HEK293 (cell line): ENCODE data around the gene TULP1.
A peak's percentile ranks its signal among the peaks of the same experiment; 100 is the strongest.

ENCODE experiments used
- CTCF ChIA-PET: fragments of 350-600 bp; formaldehyde crosslinking; extraction: SDS; loops from one replicate; lab custom pipeline; 2021; ENCODE audit warnings: antibody characterized with exemption; lab: Yijun Ruan, JAX
- POLR2A ChIA-PET: fragments of 300-600 bp; formaldehyde crosslinking; extraction: SDS; loops from one replicate; lab custom pipeline; 2020; ENCODE audit warnings: antibody characterized with exemption, inconsistent platforms; lab: Yijun Ruan, JAX
- H3K27ac ChIP-seq: fragments of 200-500 bp; sonication (Bioruptor generic); 2 replicates; pipeline ENCODE4 v1.5.1; 2014; ENCODE audit warnings: low read depth, low read length, control low read depth, inconsistent platforms; ENCODE audit errors: extremely low read depth
- H3K36me3 ChIP-seq, 2 experiments: fragments of 200-500 bp in 1 of 2; sonication (Bioruptor generic) in 1 of 2; 1 replicate in 1 of 2; 2 replicates in 1 of 2; pipeline ENCODE4 v1.5.1; 2014 to 2017; ENCODE audit warnings: inconsistent platforms in 2 of 2, low read length in 2 of 2; ENCODE audit not compliant: control insufficient read depth in 2 of 2, insufficient read depth in 1 of 2
- H3K4me1 ChIP-seq: fragments of 200-500 bp; sonication (Bioruptor generic); 2 replicates; pipeline ENCODE4 v1.5.1; 2014; ENCODE audit warnings: mild to moderate bottlenecking, low read length, inconsistent platforms; ENCODE audit not compliant: control insufficient read depth, insufficient read depth
- H3K4me3 ChIP-seq: 2 replicates; pipeline ENCODE4 v1.5.1; 2011; ENCODE audit warnings: low read depth, mild to moderate bottlenecking, control low read depth, low read length, moderate library complexity
- H3K9me3 ChIP-seq: fragments of 200-500 bp; sonication (Bioruptor generic); 2 replicates; pipeline ENCODE4 v1.5.1; 2014; ENCODE audit warnings: low read depth, low read length, inconsistent platforms; ENCODE audit not compliant: control insufficient read depth, insufficient read depth
- BCL11B ChIP-seq: fragments of 450-650 bp; formaldehyde crosslinking; IDR thresholded peaks from 2 replicates; pipeline ENCODE4 v1.5.1; 2016; ENCODE audit warnings: low read depth, missing biosample characterization, missing genetic modification characterization
- HOXC10 ChIP-seq: sonication (generic); formaldehyde crosslinking; IDR thresholded peaks from 2 replicates; pipeline ENCODE4 v1.8.1; 2023; ENCODE audit warnings: mild to moderate bottlenecking, missing genetic modification reagents
- KLF16 ChIP-seq: fragments of 450-650 bp; formaldehyde crosslinking; IDR thresholded peaks from 2 replicates; pipeline ENCODE4 v1.5.1; 2017; ENCODE audit warnings: missing biosample characterization, missing genetic modification characterization
- KLF7 ChIP-seq: fragments of 450-650 bp; formaldehyde crosslinking; IDR thresholded peaks from 2 replicates; pipeline ENCODE4 v1.5.1; 2016; ENCODE audit warnings: missing biosample characterization, missing genetic modification characterization, borderline replicate concordance
- OSR2 ChIP-seq: fragments of 450-650 bp; formaldehyde crosslinking; IDR thresholded peaks from 2 replicates; pipeline ENCODE4 v1.5.1; 2016; ENCODE audit warnings: missing biosample characterization, missing genetic modification characterization
- TRIM28 ChIP-seq: IDR thresholded peaks from 2 replicates; pipeline ENCODE4 v1.6.1; 2011; ENCODE audit warnings: low read length, control low read depth, borderline replicate concordance
- ZBTB44 ChIP-seq: fragments of 450-650 bp; IDR thresholded peaks from 2 replicates; pipeline ENCODE4 v1.5.1; 2018; ENCODE audit warnings: missing biosample characterization, mild to moderate bottlenecking, missing genetic modification characterization
- ZNF24 ChIP-seq: fragments of 450-650 bp; formaldehyde crosslinking; IDR thresholded peaks from 2 replicates; pipeline ENCODE4 v1.5.1; 2016; ENCODE audit warnings: missing biosample characterization, missing genetic modification characterization
- ZNF354C ChIP-seq: fragments of 450-650 bp; formaldehyde crosslinking; IDR thresholded peaks from 2 replicates; pipeline ENCODE4 v1.5.1; 2016; ENCODE audit warnings: missing biosample characterization, missing genetic modification characterization, low read depth, borderline replicate concordance
- ZNF366 ChIP-seq: fragments of 450-650 bp; formaldehyde crosslinking; conservative IDR thresholded peaks from 2 replicates; pipeline ENCODE4 v1.5.1; 2016; ENCODE audit warnings: missing biosample characterization, missing genetic modification characterization
- ZNF391 ChIP-seq: fragments of 450-650 bp; formaldehyde crosslinking; IDR thresholded peaks from 2 replicates; pipeline ENCODE4 v1.5.1; 2016; ENCODE audit warnings: low read depth, missing biosample characterization, missing genetic modification characterization, borderline replicate concordance
- ZNF394 ChIP-seq: fragments of 450-650 bp; formaldehyde crosslinking; IDR thresholded peaks from 2 replicates; pipeline ENCODE4 v1.5.1; 2016; ENCODE audit warnings: missing biosample characterization, missing genetic modification characterization, mild to moderate bottlenecking, moderate library complexity, borderline replicate concordance
- ZNF48 ChIP-seq: fragments of 450-650 bp; formaldehyde crosslinking; IDR thresholded peaks from 2 replicates; pipeline ENCODE4 v1.5.1; 2016; ENCODE audit warnings: missing biosample characterization, missing genetic modification characterization
- ZNF513 ChIP-seq: fragments of 450-650 bp; IDR thresholded peaks from 2 replicates; pipeline ENCODE4 v1.5.1; 2018; ENCODE audit warnings: missing biosample characterization, missing genetic modification characterization
- ZNF830 ChIP-seq: fragments of 450-650 bp; IDR thresholded peaks from 2 replicates; pipeline ENCODE4 v1.5.0; 2018; ENCODE audit warnings: missing biosample characterization, missing genetic modification characterization, low read depth, mild to moderate bottlenecking, moderate library complexity
- TF ChIP-seq, protein P1 (sequence below): fragments of 450-650 bp; formaldehyde crosslinking; IDR thresholded peaks from 2 replicates; pipeline ENCODE4 v1.5.1; 2016; ENCODE audit warnings: missing biosample characterization, missing genetic modification characterization
- TF ChIP-seq, protein P2 (sequence below): fragments of 450-650 bp; formaldehyde crosslinking; optimal IDR thresholded peaks from 2 replicates; pipeline ENCODE3; 2016; ENCODE audit warnings: missing biosample characterization, mild to moderate bottlenecking, missing genetic modification characterization
- TF ChIP-seq, protein P3 (sequence below): fragments of 450-650 bp; formaldehyde crosslinking; IDR thresholded peaks from 2 replicates; pipeline ENCODE4 v1.5.1; 2017; ENCODE audit warnings: missing biosample characterization, missing genetic modification characterization
- TF ChIP-seq, protein P4 (sequence below): fragments of 450-650 bp; formaldehyde crosslinking; IDR thresholded peaks from 2 replicates; pipeline ENCODE4 v1.5.1; 2016; ENCODE audit warnings: missing biosample characterization, missing genetic modification characterization

TULP1 gene

GRCh38 chr6:35510916-35511561, 1.7 kb downstream of the TULP1 start:
- Histone ChIP-seq H3K4me1 (no peaks in the 10 kb centered on the region), H3K36me3 (no peaks in the 10 kb centered on the region), H3K9me3 (no peaks in the 10 kb centered on the region), H3K4me3 (no peak overlapping the region), H3K27ac (no peak overlapping the region)
- ChIA-PET CTCF (no interaction called here), POLR2A (no interaction called here)
- TF ChIP-seq ZNF48 (tag by site-specific recombination) (no peak), ZNF513 (tag by site-specific recombination) (peak; percentile 80), ZNF366 (tag by site-specific recombination) (no peak), ZNF354C (tag by site-specific recombination) (no peak)
- TF ChIP-seq, protein P1, sequence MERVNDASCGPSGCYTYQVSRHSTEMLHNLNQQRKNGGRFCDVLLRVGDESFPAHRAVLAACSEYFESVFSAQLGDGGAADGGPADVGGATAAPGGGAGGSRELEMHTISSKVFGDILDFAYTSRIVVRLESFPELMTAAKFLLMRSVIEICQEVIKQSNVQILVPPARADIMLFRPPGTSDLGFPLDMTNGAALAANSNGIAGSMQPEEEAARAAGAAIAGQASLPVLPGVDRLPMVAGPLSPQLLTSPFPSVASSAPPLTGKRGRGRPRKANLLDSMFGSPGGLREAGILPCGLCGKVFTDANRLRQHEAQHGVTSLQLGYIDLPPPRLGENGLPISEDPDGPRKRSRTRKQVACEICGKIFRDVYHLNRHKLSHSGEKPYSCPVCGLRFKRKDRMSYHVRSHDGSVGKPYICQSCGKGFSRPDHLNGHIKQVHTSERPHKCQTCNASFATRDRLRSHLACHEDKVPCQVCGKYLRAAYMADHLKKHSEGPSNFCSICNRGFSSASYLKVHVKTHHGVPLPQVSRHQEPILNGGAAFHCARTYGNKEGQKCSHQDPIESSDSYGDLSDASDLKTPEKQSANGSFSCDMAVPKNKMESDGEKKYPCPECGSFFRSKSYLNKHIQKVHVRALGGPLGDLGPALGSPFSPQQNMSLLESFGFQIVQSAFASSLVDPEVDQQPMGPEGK (tag by site-specific recombination): no peak

DNA sequence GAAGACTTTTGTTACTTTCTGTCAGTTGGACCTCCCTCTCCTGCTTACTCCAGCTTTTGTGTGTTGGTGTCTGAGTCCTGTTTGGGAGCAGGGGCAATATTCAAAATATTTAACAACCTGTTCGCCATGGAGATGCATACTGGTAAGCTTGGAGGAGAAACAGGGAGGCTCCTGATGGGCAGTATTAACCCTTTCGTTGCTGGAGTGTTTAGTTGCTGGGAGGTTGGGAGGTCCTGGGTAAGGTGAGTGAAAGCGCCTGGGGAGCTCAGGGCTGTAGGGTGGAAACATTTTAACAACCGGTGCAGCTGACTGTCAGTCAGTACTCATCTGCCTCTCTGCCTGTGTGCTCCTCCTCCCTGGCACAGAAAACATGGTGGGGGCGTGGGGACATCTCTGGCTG, 4.2 kb downstream of the TULP1 start:
- H3K4me3 ChIP-seq: no peak overlapping the region
- ChIA-PET POLR2A (interaction anchor here (1.0 kb wide), 1 partner anchor 40 kb away, joined by 3 read pairs; the partner anchor contains the start of gene RPL10A), CTCF (interaction anchor here (0.5 to 2.1 kb wide), 4 partner anchors 15 to 243 kb away, joined by 3 to 8 read pairs (median 4); no protein-coding TSS in a partner anchor)
- H3K4me1 ChIP-seq: no peaks in the 10 kb centered on the region
- no peaks in the 10 kb centered on the region for H3K36me3 ChIP-seq
- no peak overlapping the region for H3K27ac ChIP-seq
- TF ChIP-seq KLF7 (tag by site-specific recombination) (no peak), ZNF366 (tag by site-specific recombination) (no peak), ZNF391 (tag by site-specific recombination) (no peak), ZNF394 (tag by site-specific recombination) (no peak), ZNF24 (tag by site-specific recombination) (no peak), ZBTB44 (tag by site-specific recombination) (no peak), ZNF830 (tag by site-specific recombination) (no peak), TRIM28 (no peak), KLF16 (tag by site-specific recombination) (no peak), HOXC10 (CRISPR knock-in tag) (no peak), ZNF513 (tag by site-specific recombination) (no peak), OSR2 (tag by site-specific recombination) (no peak), BCL11B (tag by site-specific recombination) (no peak)
- TF ChIP-seq, protein P2, sequence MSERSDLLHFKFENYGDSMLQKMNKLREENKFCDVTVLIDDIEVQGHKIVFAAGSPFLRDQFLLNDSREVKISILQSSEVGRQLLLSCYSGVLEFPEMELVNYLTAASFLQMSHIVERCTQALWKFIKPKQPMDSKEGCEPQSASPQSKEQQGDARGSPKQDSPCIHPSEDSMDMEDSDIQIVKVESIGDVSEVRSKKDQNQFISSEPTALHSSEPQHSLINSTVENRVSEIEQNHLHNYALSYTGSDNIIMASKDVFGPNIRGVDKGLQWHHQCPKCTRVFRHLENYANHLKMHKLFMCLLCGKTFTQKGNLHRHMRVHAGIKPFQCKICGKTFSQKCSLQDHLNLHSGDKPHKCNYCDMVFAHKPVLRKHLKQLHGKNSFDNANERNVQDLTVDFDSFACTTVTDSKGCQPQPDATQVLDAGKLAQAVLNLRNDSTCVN (tag by site-specific recombination): no peak
- TF ChIP-seq, protein P3, sequence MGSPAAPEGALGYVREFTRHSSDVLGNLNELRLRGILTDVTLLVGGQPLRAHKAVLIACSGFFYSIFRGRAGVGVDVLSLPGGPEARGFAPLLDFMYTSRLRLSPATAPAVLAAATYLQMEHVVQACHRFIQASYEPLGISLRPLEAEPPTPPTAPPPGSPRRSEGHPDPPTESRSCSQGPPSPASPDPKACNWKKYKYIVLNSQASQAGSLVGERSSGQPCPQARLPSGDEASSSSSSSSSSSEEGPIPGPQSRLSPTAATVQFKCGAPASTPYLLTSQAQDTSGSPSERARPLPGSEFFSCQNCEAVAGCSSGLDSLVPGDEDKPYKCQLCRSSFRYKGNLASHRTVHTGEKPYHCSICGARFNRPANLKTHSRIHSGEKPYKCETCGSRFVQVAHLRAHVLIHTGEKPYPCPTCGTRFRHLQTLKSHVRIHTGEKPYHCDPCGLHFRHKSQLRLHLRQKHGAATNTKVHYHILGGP (tag by site-specific recombination): no peak
- TF ChIP-seq, protein P4, sequence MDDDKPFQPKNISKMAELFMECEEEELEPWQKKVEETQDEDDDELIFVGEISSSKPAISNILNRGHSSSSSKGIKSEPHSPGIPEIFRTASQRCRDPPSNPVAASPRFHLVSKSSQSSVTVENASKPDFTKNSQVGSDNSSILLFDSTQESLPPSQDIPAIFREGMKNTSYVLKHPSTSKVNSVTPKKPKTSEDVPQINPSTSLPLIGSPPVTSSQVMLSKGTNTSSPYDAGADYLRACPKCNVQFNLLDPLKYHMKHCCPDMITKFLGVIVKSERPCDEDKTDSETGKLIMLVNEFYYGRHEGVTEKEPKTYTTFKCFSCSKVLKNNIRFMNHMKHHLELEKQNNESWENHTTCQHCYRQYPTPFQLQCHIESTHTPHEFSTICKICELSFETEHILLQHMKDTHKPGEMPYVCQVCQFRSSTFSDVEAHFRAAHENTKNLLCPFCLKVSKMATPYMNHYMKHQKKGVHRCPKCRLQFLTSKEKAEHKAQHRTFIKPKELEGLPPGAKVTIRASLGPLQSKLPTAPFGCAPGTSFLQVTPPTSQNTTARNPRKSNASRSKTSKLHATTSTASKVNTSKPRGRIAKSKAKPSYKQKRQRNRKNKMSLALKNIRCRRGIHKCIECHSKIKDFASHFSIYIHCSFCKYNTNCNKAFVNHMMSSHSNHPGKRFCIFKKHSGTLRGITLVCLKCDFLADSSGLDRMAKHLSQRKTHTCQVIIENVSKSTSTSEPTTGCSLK (tag by site-specific recombination): no peak
- H3K9me3 ChIP-seq: no peaks in the 10 kb centered on the region
